GM23248 (cell line): ENCODE data around the gene TAGLN2. TPM values are rescaled to one million over a fixed set of nuclear protein-coding genes. Genes with fewer than 3 reads are reported as not detected.

Experiments used
- DNase-seq: peaks from one replicate; pipeline ENCODE4 v3.0.0-alpha.2; 2015
- H2AFZ ChIP-seq: fragments of 200-600 bp; sonication (generic); 2 replicates; pipeline ENCODE4 v1.6.1; 2016; ENCODE audit warnings: antibody characterized with exemption
- H3F3A ChIP-seq: fragments of 200-600 bp; sonication (generic); 2 replicates; pipeline ENCODE4 v1.6.1; 2016; ENCODE audit warnings: mild to moderate bottlenecking, antibody characterized with exemption, mixed run types; ENCODE audit not compliant: insufficient read depth
- H3K27ac ChIP-seq: fragments of 200-600 bp; sonication (generic); 2 replicates; pipeline ENCODE4 v1.5.1; 2016; ENCODE audit warnings: mild to moderate bottlenecking
- H3K27me3 ChIP-seq: fragments of 200-600 bp; sonication (generic); replicated peaks from 2 replicates; pipeline ENCODE4 v1.6.1; 2016; ENCODE audit warnings: mild to moderate bottlenecking; ENCODE audit not compliant: insufficient read depth
- H3K36me3 ChIP-seq: fragments of 200-600 bp; sonication (generic); 2 replicates; pipeline ENCODE4 v1.6.1; 2016; ENCODE audit warnings: low read depth, mild to moderate bottlenecking
- H3K4me1 ChIP-seq: fragments of 200-600 bp; sonication (generic); 2 replicates; pipeline ENCODE4 v1.6.1; 2016; ENCODE audit warnings: mild to moderate bottlenecking; ENCODE audit not compliant: insufficient read depth
- H3K4me2 ChIP-seq: fragments of 200-600 bp; sonication (generic); one replicate; pipeline ENCODE4 v1.6.1; 2016; ENCODE audit warnings: mild to moderate bottlenecking; ENCODE audit not compliant: unreplicated experiment
- H3K4me3 ChIP-seq: fragments of 200-600 bp; sonication (generic); 2 replicates; pipeline ENCODE4 v1.5.1; 2016; ENCODE audit warnings: mild to moderate bottlenecking
- H3K79me2 ChIP-seq: fragments of 200-600 bp; sonication (generic); 2 replicates; pipeline ENCODE4 v1.6.1; 2016; ENCODE audit warnings: mild to moderate bottlenecking; ENCODE audit not compliant: insufficient read depth
- H3K9ac ChIP-seq: fragments of 200-600 bp; sonication (generic); 2 replicates; pipeline ENCODE4 v1.6.1; 2016; ENCODE audit warnings: mild to moderate bottlenecking
- H3K9me2 ChIP-seq: fragments of 200-600 bp; sonication (generic); 2 replicates; pipeline ENCODE4 v1.6.1; 2016; ENCODE audit warnings: mixed run types, mild to moderate bottlenecking, moderate library complexity; ENCODE audit not compliant: insufficient read depth
- H3K9me3 ChIP-seq: fragments of 200-600 bp; sonication (generic); one replicate; pipeline ENCODE4 v1.6.1; 2017; ENCODE audit warnings: low read depth
- H4K20me1 ChIP-seq: fragments of 200-600 bp; sonication (generic); 2 replicates; pipeline ENCODE4 v1.6.0; 2016; ENCODE audit not compliant: insufficient read depth
- EZH2 ChIP-seq: fragments of 200-600 bp; sonication (generic); IDR thresholded peaks from 2 replicates; pipeline ENCODE4 v1.6.1; 2018; ENCODE audit warnings: antibody characterized with exemption, mild to moderate bottlenecking; ENCODE audit not compliant: insufficient read depth, poor library complexity, severe bottlenecking
- EZH2phosphoT487 ChIP-seq: fragments of 200-600 bp; sonication (generic); IDR thresholded peaks from 2 replicates; pipeline ENCODE4 v1.6.1; 2018; ENCODE audit warnings: antibody characterized with exemption, moderate library complexity, mild to moderate bottlenecking, low read depth; ENCODE audit not compliant: insufficient read depth
- WGBS, 2 experiments: methylation state at CpG; one replicate each; pipeline ENCODE4 v1.1.6; 2015 to 2017; ENCODE audit warnings: low lambda C conversion rate in 2 of 2, low coverage in 1 of 2; ENCODE audit errors: missing lambda C conversion rate in 2 of 2; 5-methylcytosine and 5-hydroxymethylcytosine counted together
- in situ Hi-C: fragments of 300-500 bp; cut with MboI; formaldehyde crosslinking; loops from 2 replicates; pipeline ENCODE4 v1.15.0; 2020
- polyA plus RNA-seq: library from polyadenylated mRNA; unstranded; fragments of >200 nt; fragmentation: Nextera tagmentation; extraction: Ambion mirVana; gene quantifications from 2 replicates; pipeline ENCODE4 v1.2.1, GENCODE V29; 2016
- total RNA-seq: library from RNA; depleted of rRNA; stranded (reverse); fragments of >200 nt; shearing (Covaris generic); gene quantifications from 2 replicates; pipeline ENCODE4 v1.2.3, GENCODE V29; 2014

TAGLN2 gene
- total and polyA plus RNA-seq, 2 experiments from 2014 or later, result 400 to 692 TPM

DNA sequence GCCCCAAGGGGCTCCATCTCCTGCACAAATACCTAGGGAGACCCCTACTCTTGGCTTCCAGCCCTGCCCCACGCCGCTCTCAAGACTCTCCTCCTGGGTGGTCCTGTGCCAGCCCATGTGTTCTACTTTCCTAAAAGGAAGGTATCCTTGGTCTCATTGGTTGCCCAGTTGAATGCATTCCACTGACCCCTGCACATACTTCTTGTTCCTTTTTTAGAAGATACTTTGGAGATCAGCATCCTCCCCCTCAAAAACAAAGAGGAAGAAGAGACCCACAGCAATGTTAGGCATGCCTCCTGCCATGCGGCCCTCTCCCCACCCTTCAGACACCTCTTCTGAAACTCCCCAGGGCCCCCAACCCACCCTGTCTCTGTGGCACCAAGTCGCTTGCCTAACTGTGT is 24.7 kb upstream of the TAGLN2 start:
- no peak overlapping the region for H3K9ac ChIP-seq
- no peaks in the 10 kb centered on the region; the same call in 1 of the 2 replicates for H3K27me3 ChIP-seq
- no peaks in the 10 kb centered on the region for H3K9me2 ChIP-seq
- H3K79me2 ChIP-seq, result no peaks in the 10 kb centered on the region
- no peaks in the 10 kb centered on the region for H4K20me1 ChIP-seq
- H3K4me1 ChIP-seq, result no peaks in the 10 kb centered on the region
- in situ Hi-C loops, result no loop called here
- no peaks in the 10 kb centered on the region for H3K9me3 ChIP-seq
- WGBS, 2 experiments, result 71 to 75% methylated on average over 4 of the region's 4 CpGs
- H3K4me3 ChIP-seq, result no peak overlapping the region
- DNase-seq, result no peak
- H3K27ac ChIP-seq, result no peak overlapping the region
- no peak overlapping the region for H2AFZ ChIP-seq
- H3K4me2 ChIP-seq, result no peak overlapping the region
- H3F3A ChIP-seq, result no peaks in the 10 kb centered on the region
- no peak for TF ChIP-seq EZH2
- no peak for TF ChIP-seq EZH2phosphoT487
- H3K36me3 ChIP-seq, result no peaks in the 10 kb centered on the region

DNA sequence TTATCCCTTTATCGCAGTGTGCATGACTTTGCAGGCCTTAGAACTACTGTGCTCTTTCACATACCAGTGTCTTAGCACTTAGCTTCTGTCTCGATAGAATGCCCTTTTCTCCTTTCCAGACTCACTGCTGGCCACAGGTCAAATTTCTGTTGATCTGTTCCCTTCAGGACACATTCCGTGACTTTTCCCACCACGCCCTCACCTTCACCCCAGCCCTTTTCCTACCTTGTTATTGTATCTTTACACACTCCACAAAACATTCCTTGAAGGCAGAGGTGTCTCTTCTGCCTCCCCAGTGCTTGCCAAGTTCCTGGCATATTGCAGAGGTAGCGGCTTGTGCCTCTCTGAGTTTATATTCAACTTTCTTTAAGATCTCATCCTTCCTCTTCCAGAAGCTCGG is 23.8 kb upstream of the TAGLN2 start:
- H3K4me1 ChIP-seq, result no peaks in the 10 kb centered on the region
- H4K20me1 ChIP-seq, result no peaks in the 10 kb centered on the region
- H3K79me2 ChIP-seq, result no peaks in the 10 kb centered on the region
- no peaks in the 10 kb centered on the region for H3K9me2 ChIP-seq
- H3K4me3 ChIP-seq, result no peak overlapping the region
- no peaks in the 10 kb centered on the region for H3K9me3 ChIP-seq
- H2AFZ ChIP-seq, result no peak overlapping the region
- in situ Hi-C loops, result no loop called here
- no peak for DNase-seq
- no peak overlapping the region for H3K27ac ChIP-seq
- 76 to 78% methylated on average over 6 of the region's 6 CpGs for WGBS, 2 experiments
- TF ChIP-seq EZH2phosphoT487, result no peak
- no peak for TF ChIP-seq EZH2
- H3K36me3 ChIP-seq, result no peaks in the 10 kb centered on the region
- no peak overlapping the region for H3K9ac ChIP-seq
- H3K27me3 ChIP-seq, result peaks cover 4% of the 10 kb centered on the region; the same call in 1 of the 2 replicates
- H3F3A ChIP-seq, result no peaks in the 10 kb centered on the region
- no peak overlapping the region for H3K4me2 ChIP-seq

DNA sequence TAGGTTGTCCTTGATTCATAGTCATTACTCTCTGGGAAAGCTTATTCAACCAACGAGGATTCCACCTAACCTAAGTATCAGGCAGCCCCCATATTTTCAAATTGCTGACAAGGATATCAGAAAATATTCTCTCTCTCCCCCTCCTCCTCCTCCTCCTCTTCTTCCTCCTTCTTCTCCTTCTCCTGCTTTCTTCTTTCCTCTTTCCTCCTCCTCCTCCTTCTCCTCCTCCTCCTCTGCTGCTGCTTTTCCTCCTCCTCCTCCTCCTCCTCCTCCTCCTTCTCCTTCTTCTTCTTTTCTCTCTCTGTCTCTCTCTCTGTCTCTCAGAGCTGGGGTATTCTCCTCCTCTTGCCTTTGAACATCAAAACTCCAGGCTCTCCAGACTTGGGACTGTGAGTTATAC is 22.6 kb upstream of the TAGLN2 start:
- WGBS, 2 experiments, result 55 to 84% methylated on average over 1 of the region's 1 CpG
- no peaks in the 10 kb centered on the region for H3F3A ChIP-seq
- H3K9ac ChIP-seq, result no peak overlapping the region
- H2AFZ ChIP-seq, result no peak overlapping the region
- H3K27ac ChIP-seq, result no peak overlapping the region
- H3K4me3 ChIP-seq, result no peak overlapping the region
- H3K9me3 ChIP-seq, result no peaks in the 10 kb centered on the region
- no peaks in the 10 kb centered on the region for H3K9me2 ChIP-seq
- in situ Hi-C loops, result no loop called here
- no peaks in the 10 kb centered on the region for H3K79me2 ChIP-seq
- no peak overlapping the region for H3K4me2 ChIP-seq
- no peaks in the 10 kb centered on the region for H3K36me3 ChIP-seq
- TF ChIP-seq EZH2 (no peak), EZH2phosphoT487 (no peak)
- H4K20me1 ChIP-seq, result no peaks in the 10 kb centered on the region
- no peaks in the 10 kb centered on the region for H3K4me1 ChIP-seq
- DNase-seq, result no peak
- peaks cover 4% of the 10 kb centered on the region; the same call in 1 of the 2 replicates for H3K27me3 ChIP-seq

DNA sequence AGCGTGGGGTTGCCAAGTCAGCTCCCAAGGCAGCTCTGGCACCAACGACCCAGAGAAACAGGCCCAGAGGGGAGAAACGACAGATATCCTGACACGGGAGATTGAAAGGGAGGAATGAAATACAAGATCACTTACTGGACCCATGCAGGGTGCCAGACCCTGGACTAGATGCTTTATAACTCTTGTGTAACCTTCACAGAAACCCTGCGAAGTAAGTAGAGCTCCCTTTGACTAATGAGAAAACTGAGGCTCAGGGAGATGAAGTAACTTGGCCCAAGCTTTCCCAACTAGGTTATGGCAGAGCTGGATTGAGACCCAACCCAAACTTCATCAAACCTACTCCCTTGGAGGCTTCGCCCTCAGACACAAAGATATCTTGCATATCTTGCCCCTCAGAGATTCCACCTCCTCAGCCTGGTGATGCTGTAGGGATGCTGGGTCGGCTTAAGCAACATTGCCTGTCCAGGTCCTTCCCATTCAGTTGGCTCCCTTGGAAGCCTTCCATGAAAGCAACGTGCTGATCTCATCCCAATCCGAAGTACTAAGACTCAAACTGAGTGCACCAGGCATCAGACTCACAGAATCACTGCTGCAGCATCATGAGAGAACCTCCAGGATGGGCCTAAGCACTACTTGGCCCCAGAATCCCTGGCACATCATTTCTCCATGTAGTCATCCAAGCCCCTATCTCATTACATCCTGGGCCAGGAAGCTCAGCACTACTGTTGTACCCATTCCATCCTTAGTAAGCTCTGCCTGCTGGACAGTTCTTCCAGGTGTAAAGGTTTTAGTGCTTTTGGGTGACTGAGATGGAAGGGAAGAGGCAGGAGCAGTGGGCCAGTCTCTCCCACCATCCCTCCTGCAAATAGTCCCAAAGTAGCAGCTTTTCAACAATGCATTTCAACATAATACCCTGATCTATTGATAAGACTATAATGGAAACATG is 21.2 kb upstream of the TAGLN2 start:
- no peaks in the 10 kb centered on the region for H3F3A ChIP-seq
- peak overlapping the region; percentile 71; the same call in 1 of the 2 replicates for H2AFZ ChIP-seq
- no peaks in the 10 kb centered on the region for H3K4me1 ChIP-seq
- H3K4me2 ChIP-seq, result peak overlapping the region; percentile 93
- no peaks in the 10 kb centered on the region for H3K36me3 ChIP-seq
- H3K9me2 ChIP-seq, result no peaks in the 10 kb centered on the region
- no peak overlapping the region for H3K9ac ChIP-seq
- peaks cover 4% of the 10 kb centered on the region; the same call in 1 of the 2 replicates for H3K27me3 ChIP-seq
- H3K27ac ChIP-seq, result no peak overlapping the region
- peak overlapping the region; percentile 69; the same call in 1 of the 2 replicates for H3K4me3 ChIP-seq
- peak; percentile 43 for DNase-seq
- no peaks in the 10 kb centered on the region for H4K20me1 ChIP-seq
- H3K79me2 ChIP-seq, result no peaks in the 10 kb centered on the region
- in situ Hi-C loops, result no loop called here
- H3K9me3 ChIP-seq, result no peaks in the 10 kb centered on the region
- 47% methylated on average over 9 of the region's 9 CpGs for WGBS, 2 experiments
- TF ChIP-seq EZH2 (no peak), EZH2phosphoT487 (no peak)
